ENCODE measurements around the gene FOXA1. TPM values are rescaled to one million over a fixed set of nuclear protein-coding genes. Genes with fewer than 3 reads are reported as not detected.

The FOXA1 gene
- total RNA-seq, 4 donors from 2014 or later, result not detected

GRCh38 chr14:37546621-37547447 is 48.2 kb downstream of the FOXA1 start:
- TF ChIP-seq CTCF (IDR thresholded peaks at IDR 0.05), result no peak
- no peak for TF ChIP-seq POLR2A (IDR thresholded peaks at IDR 0.05)

GRCh38 chr14:37545174-37545573 is 49.9 kb downstream of the FOXA1 start:
- Histone ChIP-seq H3K9me3 (no peaks in the 10 kb centered on the region), H3K27ac (no peak overlapping the region), H3K36me3 (no peaks in the 10 kb centered on the region), H3K27me3 (no peaks in the 10 kb centered on the region), H3K4me3 (no peak overlapping the region), H3K4me1 (no peaks in the 10 kb centered on the region)
- DNase-seq, result no peak
- intact Hi-C loops (cut with DNase I; ENCODE audit: low total_unique reads), result no loop called here
- TF ChIP-seq CTCF (IDR thresholded peaks at IDR 0.05), result no peak
- no peak for TF ChIP-seq POLR2A (IDR thresholded peaks at IDR 0.05)

More at GRCh38 chr14:37546621-37547447, 48.2 kb downstream of the FOXA1 start:
- Histone ChIP-seq H3K4me3 (no peak overlapping the region), H3K27me3 (no peaks in the 10 kb centered on the region), H3K9me3 (no peaks in the 10 kb centered on the region), H3K36me3 (no peaks in the 10 kb centered on the region), H3K4me1 (no peaks in the 10 kb centered on the region), H3K27ac (no peak overlapping the region)
- no peak for DNase-seq
- intact Hi-C loops (cut with DNase I; ENCODE audit: low total_unique reads), result no loop called here

- H3K27me3 ChIP-seq, result no peaks in the 10 kb centered on the region
- H3K36me3 ChIP-seq, result no peaks in the 10 kb centered on the region
- H3K4me1 ChIP-seq, result no peaks in the 10 kb centered on the region
- no peak for DNase-seq
- no peak overlapping the region for H3K27ac ChIP-seq
- H3K9me3 ChIP-seq, result no peaks in the 10 kb centered on the region
- H3K4me3 ChIP-seq, result no peak overlapping the region
- intact Hi-C loops (cut with DNase I; ENCODE audit: low total_unique reads), result no loop called here
- TF ChIP-seq POLR2A (IDR thresholded peaks at IDR 0.05) (no peak), CTCF (IDR thresholded peaks at IDR 0.05) (no peak)
Measured at GRCh38 chr14:37544407-37544806, 50.6 kb downstream of the FOXA1 start.

- H3K9me3 ChIP-seq, result no peaks in the 10 kb centered on the region
- no peaks in the 10 kb centered on the region for H3K4me1 ChIP-seq
- no peaks in the 10 kb centered on the region for H3K27me3 ChIP-seq
- no peak overlapping the region for H3K27ac ChIP-seq
- intact Hi-C loops (cut with DNase I; ENCODE audit: low total_unique reads), result no loop called here
- H3K4me3 ChIP-seq, result no peak overlapping the region
- no peaks in the 10 kb centered on the region for H3K36me3 ChIP-seq
- no peak for DNase-seq
- TF ChIP-seq POLR2A (IDR thresholded peaks at IDR 0.05) (no peak), CTCF (IDR thresholded peaks at IDR 0.05) (no peak)
Measured at GRCh38 chr14:37539992-37540391, 55.1 kb downstream of the FOXA1 start.

Other genes with a start within 250 kb of the FOXA1 start
- gene TTC6, start 380 bp upstream of the FOXA1 start, total RNA-seq, result under 1 TPM in 1 of 4 donors, not detected in 3; 0.07 TPM

Measured in uterus (tissue), 4 donors.